Effector CD4-positive, alpha-beta T cell (primary cell): ENCODE measurements around the gene CCNC.
"Not testable (repeated sequence)": the region's sequence is repeated elsewhere in the genome, so short reads cannot be mapped to it uniquely, and the experiment has no call there.

Experiments used
- DNase-seq: peaks from one replicate; pipeline ENCODE4 v3.0.0-alpha.2; 2020

CCNC gene

DNA sequence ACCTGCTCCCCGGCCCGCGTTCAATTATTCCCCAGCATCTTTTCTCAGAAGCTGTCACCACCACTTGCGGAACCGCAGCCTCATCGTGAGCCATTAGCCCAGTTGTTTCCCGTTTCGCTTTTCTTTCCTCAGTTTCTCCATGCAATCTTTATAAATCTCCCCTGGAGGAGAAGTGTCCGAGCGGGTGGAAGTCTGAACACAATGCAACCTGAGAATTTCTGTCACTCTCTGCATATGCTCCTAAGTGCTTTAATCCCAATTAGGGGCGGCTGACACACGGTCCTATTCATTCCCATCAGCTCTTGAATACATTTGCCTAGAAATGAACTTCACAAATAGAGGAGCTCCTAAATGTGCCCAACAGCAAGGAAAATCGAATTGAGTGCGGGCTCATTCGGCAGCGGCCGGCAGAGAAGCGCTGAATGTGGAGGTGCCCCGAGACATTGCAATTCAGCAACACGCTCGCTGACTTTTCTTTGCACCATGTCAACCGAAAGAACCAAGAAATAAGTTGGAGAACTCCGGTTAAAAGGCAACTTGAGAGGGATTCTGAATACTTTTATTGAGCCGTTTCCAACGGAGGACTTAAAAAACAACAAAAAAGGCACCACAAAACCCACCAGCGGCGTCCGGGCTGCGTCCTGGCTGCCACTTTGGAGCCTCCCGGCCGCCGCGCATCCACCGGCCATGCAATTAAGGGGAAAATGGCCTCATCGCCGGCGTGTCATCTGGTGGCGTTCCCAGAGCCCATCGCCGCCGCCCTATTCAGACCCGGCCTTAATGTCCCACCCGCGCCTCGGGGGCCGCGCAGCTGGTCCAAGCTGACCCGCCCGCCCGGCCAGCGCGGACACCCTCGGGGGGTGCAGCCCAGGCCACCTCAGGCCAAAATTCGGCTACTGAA lies 34.3 kb upstream of the CCNC start:
- no peak for DNase-seq

DNA sequence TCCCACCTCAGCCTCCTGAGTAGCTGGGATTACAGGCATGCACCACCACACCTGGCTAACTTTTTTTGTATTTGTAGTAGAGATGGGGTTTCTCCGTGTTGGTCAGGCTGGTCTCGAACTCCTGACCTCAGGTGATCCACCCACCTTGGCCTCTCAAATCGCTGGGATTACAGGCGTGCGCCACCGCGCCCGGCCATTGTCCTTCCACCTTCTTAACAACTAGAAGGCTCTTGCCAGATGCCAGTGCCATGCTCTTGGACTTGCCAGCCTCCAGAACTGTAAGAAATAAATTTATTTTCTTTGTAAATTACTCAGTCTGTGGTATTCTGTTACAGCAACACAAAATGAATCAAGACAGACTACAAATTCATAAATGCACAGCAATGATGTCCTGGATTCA lies 26.2 kb upstream of the CCNC start:
- DNase-seq, result not testable (repeated sequence)

DNA sequence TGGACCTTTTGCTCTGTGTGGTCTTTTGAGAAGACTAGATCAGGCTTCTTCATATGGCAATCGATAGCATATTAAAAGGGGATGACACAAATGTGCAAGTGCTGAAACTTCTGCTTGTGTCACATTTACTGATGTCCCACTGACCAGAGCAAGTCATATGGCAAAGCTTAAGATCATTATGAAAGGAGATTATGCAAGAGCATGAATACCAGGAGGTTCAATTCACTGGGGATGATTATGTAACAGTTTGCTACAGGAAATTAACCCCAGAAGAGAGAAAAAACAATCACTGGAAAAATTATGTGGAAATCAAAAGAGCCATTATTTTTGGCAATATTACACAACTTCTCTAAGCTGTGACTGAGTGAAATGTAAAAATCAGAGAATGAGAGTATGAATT lies 24.4 kb upstream of the CCNC start:
- no peak for DNase-seq

GRCh38 chr6:99591673-99592364 lies 23.4 kb upstream of the CCNC start:
- DNase-seq, result no peak

DNA sequence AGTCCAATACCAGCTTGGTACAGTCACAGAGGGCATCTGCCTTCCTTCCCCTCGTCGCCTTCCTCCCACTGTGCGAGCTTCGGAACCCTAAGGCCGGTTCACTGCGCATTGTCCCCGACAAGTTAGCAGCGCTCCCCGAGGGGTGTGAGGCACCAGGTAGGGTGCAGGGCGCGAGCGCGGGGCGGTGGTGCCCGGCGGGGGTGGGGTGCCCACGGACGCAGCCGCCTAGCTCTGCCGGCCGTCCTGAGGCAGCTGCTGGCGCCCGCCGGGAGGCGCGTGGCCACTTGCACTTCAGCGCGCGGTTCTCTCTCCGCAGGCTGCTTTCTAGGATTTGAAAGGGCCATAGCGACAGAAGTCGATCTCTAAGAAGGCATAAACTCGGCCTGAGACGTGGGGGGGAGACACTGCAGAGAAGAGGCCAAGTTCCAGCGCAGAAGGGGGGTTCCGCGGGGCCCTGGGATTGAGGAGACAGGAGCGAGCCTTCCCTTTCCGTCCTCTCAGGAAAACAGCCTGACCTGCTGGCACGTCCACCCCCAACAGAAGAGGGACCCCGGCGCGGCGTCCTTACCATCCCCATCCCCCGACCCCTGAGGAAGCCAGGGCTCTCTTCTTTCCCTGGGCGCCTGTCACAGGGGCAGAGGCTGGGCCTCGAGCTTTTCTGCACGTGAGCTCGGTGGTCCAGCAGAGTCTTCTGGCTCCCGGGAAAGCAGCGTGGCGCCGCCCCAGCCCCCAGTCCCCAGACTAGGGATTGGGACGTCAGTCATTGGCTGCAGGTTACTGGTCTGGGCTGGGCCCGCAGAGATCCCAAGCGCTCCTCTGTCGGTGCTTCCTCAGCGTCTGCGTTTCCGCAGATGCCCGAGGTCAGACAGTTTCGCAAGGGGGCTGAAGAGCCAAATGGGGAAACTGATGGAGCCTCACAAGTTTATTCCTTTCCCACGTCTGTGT lies 22.5 kb upstream of the CCNC start:
- no peak for DNase-seq

DNA sequence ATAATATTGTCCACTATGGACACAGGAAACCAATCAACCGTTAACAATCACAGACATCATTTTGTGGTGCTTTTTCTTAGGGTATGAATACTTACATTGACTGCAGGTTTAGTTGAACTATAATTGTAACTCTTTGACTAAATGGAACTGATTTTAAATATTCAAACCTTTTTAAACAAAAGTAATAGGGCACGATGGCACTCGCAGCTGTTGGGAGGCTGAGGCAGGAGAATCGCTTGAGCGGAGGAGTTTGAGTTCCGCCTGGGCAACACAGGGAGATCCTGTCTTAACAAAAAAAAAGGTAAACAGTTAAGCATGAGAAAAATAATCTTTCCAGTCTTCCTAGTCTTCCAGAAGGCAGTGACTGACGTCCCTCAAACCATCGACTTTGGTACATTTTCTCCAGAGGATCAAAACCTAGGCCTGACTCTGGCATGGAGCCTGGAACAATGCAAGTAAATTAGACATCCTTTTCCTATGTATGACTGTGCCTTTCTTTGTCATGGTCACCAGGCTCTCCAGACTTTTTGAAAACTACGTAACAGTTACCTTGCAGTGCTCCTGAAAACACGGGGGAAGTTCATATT lies 21.5 kb upstream of the CCNC start:
- DNase-seq, result no peak

GRCh38 chr6:99589290-99589672 lies 20.8 kb upstream of the CCNC start:
- DNase-seq, result no peak

GRCh38 chr6:99588618-99589289 lies 20.3 kb upstream of the CCNC start:
- peak; percentile 33 for DNase-seq

- DNase-seq, result no peak
Observed at GRCh38 chr6:99587792-99588191, 19.3 kb upstream of the CCNC start.

DNA sequence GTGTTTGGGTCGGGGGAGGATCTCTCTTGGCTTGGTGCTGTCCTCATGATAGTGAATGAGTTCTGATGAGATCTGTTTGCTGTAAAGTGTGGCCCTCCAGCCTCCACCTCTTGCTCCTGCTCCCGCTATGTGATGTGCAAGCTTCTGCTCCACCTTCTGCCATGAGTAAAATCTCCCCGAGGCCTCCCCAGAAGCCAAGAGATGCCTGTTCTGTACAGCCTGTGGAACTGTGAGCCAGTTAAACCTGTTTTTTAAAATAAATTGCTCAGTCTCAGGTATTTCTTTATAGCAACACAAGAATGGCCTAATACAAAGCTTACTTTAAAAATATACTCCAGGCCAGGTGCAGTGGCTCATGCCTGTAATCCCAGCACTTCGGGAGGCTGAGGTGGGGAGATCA lies 11.3 kb upstream of the CCNC start:
- DNase-seq, result no peak

- no peak for DNase-seq
Observed at GRCh38 chr6:99575544-99576227, 7.2 kb upstream of the CCNC start.

DNA sequence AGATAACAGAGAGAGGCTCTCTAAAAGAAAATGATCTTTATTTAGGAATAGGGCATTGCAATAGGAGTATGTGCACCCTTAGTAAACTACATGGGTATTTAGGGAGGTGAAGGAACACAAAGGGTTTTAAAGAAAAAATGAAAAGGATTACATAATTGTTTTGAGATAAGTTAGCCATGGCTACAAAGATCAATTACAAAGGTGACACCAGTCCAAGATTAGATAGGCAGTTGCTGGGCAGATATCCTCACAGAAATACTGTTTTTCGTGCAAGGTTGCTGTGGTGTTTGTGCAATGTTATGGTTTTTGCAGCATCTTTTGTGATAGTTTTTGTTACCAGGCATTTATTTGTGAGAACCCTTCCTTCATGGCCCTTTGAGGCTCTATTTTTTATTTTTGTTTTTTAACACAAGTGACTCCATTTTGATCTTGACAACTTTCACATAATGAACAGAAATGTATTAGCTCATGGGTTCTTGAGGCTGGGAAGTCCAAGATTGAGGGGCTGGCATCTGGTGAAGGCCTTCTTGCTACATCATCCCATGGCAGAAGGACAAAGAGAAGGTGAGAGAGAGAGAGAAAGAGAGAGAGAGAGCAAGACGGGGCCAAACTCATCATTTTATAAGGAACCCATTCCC lies 5.6 kb upstream of the CCNC start:
- DNase-seq, result no peak

- DNase-seq, result no peak
Observed at GRCh38 chr6:99563056-99563723, 5.3 kb downstream of the CCNC start.

- no peak for DNase-seq
Observed at GRCh38 chr6:99560668-99561067, 7.8 kb downstream of the CCNC start.

DNA sequence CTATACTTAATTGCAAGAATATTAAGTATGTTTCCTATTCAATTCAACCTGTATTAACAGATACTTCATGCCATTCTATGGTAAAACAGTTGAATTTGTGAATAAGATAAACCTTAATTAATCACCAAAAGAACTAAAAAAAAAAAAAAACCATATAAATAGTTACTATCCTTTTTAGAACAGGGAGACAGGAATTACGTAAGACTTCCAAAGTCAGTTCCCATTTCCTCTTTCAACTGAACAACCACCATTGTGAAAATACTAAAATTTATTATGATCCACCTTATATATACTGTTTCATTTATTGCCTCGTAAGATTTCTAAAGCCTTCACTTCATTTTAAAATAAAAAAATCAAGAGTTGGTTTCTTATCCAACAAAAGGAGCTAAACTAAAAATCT lies 9.4 kb downstream of the CCNC start:
- DNase-seq, result no peak

- no peak for DNase-seq
Observed at GRCh38 chr6:99553888-99554287, 14.6 kb downstream of the CCNC start.

DNA sequence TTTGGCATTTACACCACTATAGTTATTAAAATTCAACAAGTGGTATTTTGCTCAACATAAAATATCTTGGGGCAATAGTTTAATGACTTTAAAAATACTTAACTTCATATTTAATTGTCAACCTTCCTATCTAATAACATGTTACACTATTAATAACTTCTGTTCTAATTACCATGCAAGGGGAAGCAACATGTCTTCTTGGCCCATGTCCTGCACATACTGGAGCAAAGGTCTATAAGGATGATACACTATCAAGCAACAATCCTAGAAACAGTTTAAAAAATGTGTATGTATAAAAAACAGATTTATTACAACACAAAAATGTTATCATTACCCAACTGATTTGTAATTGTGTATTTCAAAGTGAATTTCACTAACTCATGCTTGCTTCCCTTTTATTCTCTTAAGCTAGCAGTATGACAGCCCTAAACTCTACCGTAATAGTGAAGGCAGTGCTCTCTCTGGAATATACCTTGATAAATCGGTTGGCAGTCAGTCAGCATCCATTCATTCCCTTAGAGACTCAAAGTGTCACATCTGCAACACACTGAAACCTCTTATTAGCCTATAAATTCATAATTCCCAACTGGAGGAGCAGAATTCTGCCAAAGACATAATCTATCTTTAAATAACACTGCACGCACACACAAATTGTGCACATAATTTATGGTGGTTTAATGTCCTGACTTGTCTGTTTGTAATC lies 18.3 kb downstream of the CCNC start:
- no peak for DNase-seq

- DNase-seq, result no peak
Observed at GRCh38 chr6:99548706-99549105, 19.8 kb downstream of the CCNC start.

GRCh38 chr6:99547526-99547925 lies 20.9 kb downstream of the CCNC start:
- no peak for DNase-seq

GRCh38 chr6:99545442-99545841 lies 23.0 kb downstream of the CCNC start:
- DNase-seq, result no peak
